ENCODE measurements around the gene SLC25A13. TPM values are rescaled to one million over a fixed set of nuclear protein-coding genes. Genes with fewer than 3 reads are reported as not detected.

Gene SLC25A13
- total and polyA plus RNA-seq, 9 of the 15 experiments (the other 6 are each of a cell fraction or from before 2014, with no cell fraction given): 21.4 to 80.2 (median 58.7) TPM

GRCh38 chr7:96199421-96199820, 122.5 kb downstream of the SLC25A13 start (continued):
- TF ChIP-seq ZNF263 (CRISPR knock-in tag; IDR thresholded peaks at IDR 0.05; ENCODE audit: borderline replicate concordance) (no peak), ARID3B (CRISPR knock-in tag; IDR thresholded peaks at IDR 0.05; ENCODE audit: borderline replicate concordance) (no peak), NR2C2 (CRISPR knock-in tag; IDR thresholded peaks at IDR 0.05) (no peak), NR2C2 (tag; IDR thresholded peaks at IDR 0.05) (no peak), ZC3H4 (CRISPR knock-in tag; IDR thresholded peaks at IDR 0.05; ENCODE audit: borderline replicate concordance) (no peak), ATF2 (CRISPR knock-in tag; IDR thresholded peaks at IDR 0.05) (no peak), E2F5 (CRISPR knock-in tag; IDR thresholded peaks at IDR 0.05) (no peak), ZNF232 (CRISPR knock-in tag; IDR thresholded peaks at IDR 0.05) (no peak), ETV1 (tag; conservative IDR thresholded peaks at IDR 0.05; ENCODE audit: low read depth) (no peak), ZNF584 (CRISPR knock-in tag; IDR thresholded peaks at IDR 0.05; ENCODE audit: low read depth) (no peak), NFIC (IDR thresholded peaks at IDR 0.05) (peak; percentile 32; the same call in 1 of the 2 replicates), CBX2 (IDR thresholded peaks at IDR 0.05; ENCODE audit: insufficient read depth, low read length, poor library complexity, severe bottlenecking) (no peak), HNRNPL (IDR thresholded peaks at IDR 0.05; ENCODE audit: low read depth, low read length) (no peak), RB1 (IDR thresholded peaks at IDR 0.05; ENCODE audit: low read depth) (no peak), CSDE1 (IDR thresholded peaks at IDR 0.05) (no peak), CGGBP1 (CRISPR knock-in tag; IDR thresholded peaks at IDR 0.05) (no peak), NR2C1 (IDR thresholded peaks at IDR 0.05) (no peak), NR2C1 (tag; IDR thresholded peaks at IDR 0.05) (no peak), HIVEP1 (CRISPR knock-in tag; IDR thresholded peaks at IDR 0.05) (no peak), ZNF143 (CRISPR knock-in tag; IDR thresholded peaks at IDR 0.05) (no peak), NR2F6 (CRISPR knock-in tag; IDR thresholded peaks at IDR 0.05) (no peak), CBFA2T3 (IDR thresholded peaks at IDR 0.05) (peak; percentile 90), STAT5A (IDR thresholded peaks at IDR 0.05; ENCODE audit: borderline replicate concordance, low read length) (peak; percentile 73), POLR2AphosphoS5 (IDR thresholded peaks at IDR 0.05; ENCODE audit: control insufficient read depth, insufficient read depth, low read depth, low read length) (peak; percentile 83), DEAF1 (CRISPR knock-in tag; IDR thresholded peaks at IDR 0.05) (no peak), HNRNPLL (IDR thresholded peaks at IDR 0.05; ENCODE audit: low read depth, low read length, poor library complexity, severe bottlenecking) (no peak), TARDBP (IDR thresholded peaks at IDR 0.05) (no peak)

Measured in K562 (cell line).